Cardiac fibroblast (primary cell): ENCODE data around the gene FEZ2.

Experiments
- DNase-seq, 2 donors: peaks; one replicate each; pipeline versions ENCODE4 v3.0.0 to v3.0.0-alpha.2; 2010; ENCODE audit warnings: low read depth in 2 of 2
- H3K4me3 ChIP-seq, 2 donors: replicated peaks in 1 of 2; 1 replicate in 1 of 2; 2 replicates in 1 of 2; pipeline ENCODE4 v1.5.1; 2011; ENCODE audit warnings: low read depth in 2 of 2, low read length in 2 of 2, mild to moderate bottlenecking in 2 of 2, moderate library complexity in 1 of 2
- CTCF ChIP-seq: IDR thresholded peaks from one replicate; pipeline ENCODE4 v1.5.1; 2011; ENCODE audit warnings: low read depth, mild to moderate bottlenecking, low read length, inconsistent platforms

FEZ2 gene

GRCh38 chr2:36597532-36598377, at the start of gene FEZ2:
Gene FEZ2, minus strand, starts transcription at chr2:36598168. Its CDS starts 26 bp downstream, at chr2:36598142.
- TF ChIP-seq CTCF = no peak
- DNase-seq = peak; percentile 76 to 83
- H3K4me3 ChIP-seq = peak within 1 kb of the TSS; percentile 76 to 80

- TF ChIP-seq CTCF = no peak
- H3K4me3 ChIP-seq = no peak overlapping the region
- peak in 1 of 2 donors; percentile 31 for DNase-seq
These were observed 37.1 kb upstream of the FEZ2 start for GRCh38 chr2:36634981-36635597.

- no peak for TF ChIP-seq CTCF
- no peak overlapping the region for H3K4me3 ChIP-seq
- peak in 1 of 2 donors; percentile 78 for DNase-seq
These were observed 35.6 kb upstream of the FEZ2 start for GRCh38 chr2:36633470-36634092.

GRCh38 chr2:36626756-36627155, 28.8 kb upstream of the FEZ2 start:
- no peak for DNase-seq
- no peak for TF ChIP-seq CTCF
- no peak overlapping the region for H3K4me3 ChIP-seq

GRCh38 chr2:36626071-36626470, 28.1 kb upstream of the FEZ2 start:
- TF ChIP-seq CTCF = no peak
- DNase-seq = no peak
- H3K4me3 ChIP-seq = no peak overlapping the region

- DNase-seq = no peak
- TF ChIP-seq CTCF = no peak
- H3K4me3 ChIP-seq = no peak overlapping the region
These were observed 27.3 kb upstream of the FEZ2 start for GRCh38 chr2:36625304-36625703.
